GM15510 (cell line): Measurements from ENCODE around the gene GOLGA8A.

Source experiments
- POLR2A ChIP-seq: IDR thresholded peaks from 3 replicates; pipeline ENCODE4 v1.6.1; 2011; ENCODE audit warnings: borderline replicate concordance; ENCODE audit not compliant: insufficient read length; ENCODE audit errors: extremely low read depth

GOLGA8A gene

GRCh38 chr15:34437687-34438086 is at the start of gene GOLGA8A:
TSS of gene GOLGA8A (minus strand) at chr15:34437808. CDS start at chr15:34389691, 48,117 bp downstream.
- TF ChIP-seq POLR2A = peak; percentile 35

- TF ChIP-seq POLR2A = no peak
These were observed 46.0 kb upstream of the GOLGA8A start for GRCh38 chr15:34483644-34484043.

GRCh38 chr15:34481370-34481769 is 43.8 kb upstream of the GOLGA8A start:
- TF ChIP-seq POLR2A = no peak

GRCh38 chr15:34473840-34474239 is 36.2 kb upstream of the GOLGA8A start:
- TF ChIP-seq POLR2A = no peak

GRCh38 chr15:34472947-34473346 is 35.3 kb upstream of the GOLGA8A start:
- TF ChIP-seq POLR2A = no peak

GRCh38 chr15:34470892-34471291 is 33.3 kb upstream of the GOLGA8A start:
- TF ChIP-seq POLR2A = no peak

GRCh38 chr15:34470091-34470490 is 32.5 kb upstream of the GOLGA8A start:
- no peak for TF ChIP-seq POLR2A

GRCh38 chr15:34461730-34462129 is 24.1 kb upstream of the GOLGA8A start:
- TF ChIP-seq POLR2A = no peak

- no peak for TF ChIP-seq POLR2A
These were observed 22.8 kb upstream of the GOLGA8A start for GRCh38 chr15:34460451-34460850.

- TF ChIP-seq POLR2A = no peak
These were observed 19.1 kb upstream of the GOLGA8A start for GRCh38 chr15:34456658-34457057.

GRCh38 chr15:34442891-34443290 is 5.3 kb upstream of the GOLGA8A start:
- TF ChIP-seq POLR2A = no peak

GRCh38 chr15:34439878-34440277 is 2.3 kb upstream of the GOLGA8A start:
- TF ChIP-seq POLR2A = no peak

- no peak for TF ChIP-seq POLR2A
These were observed 609 bp downstream of the GOLGA8A start for GRCh38 chr15:34436956-34437442.

- no peak for TF ChIP-seq POLR2A
These were observed 1.3 kb downstream of the GOLGA8A start for GRCh38 chr15:34436126-34436955.

- TF ChIP-seq POLR2A = no peak
These were observed 1.9 kb downstream of the GOLGA8A start for GRCh38 chr15:34435658-34436057.

- TF ChIP-seq POLR2A = no peak
These were observed 2.8 kb downstream of the GOLGA8A start for GRCh38 chr15:34434627-34435305.
